ENCODE results near the gene SULT4A1. TPM values are rescaled to one million over a fixed set of nuclear protein-coding genes. Genes with fewer than 3 reads are reported as not detected.

Gene SULT4A1
- total and polyA plus RNA-seq, 4 donors: 0.08 to 0.37 TPM; not detected in 2

DNA sequence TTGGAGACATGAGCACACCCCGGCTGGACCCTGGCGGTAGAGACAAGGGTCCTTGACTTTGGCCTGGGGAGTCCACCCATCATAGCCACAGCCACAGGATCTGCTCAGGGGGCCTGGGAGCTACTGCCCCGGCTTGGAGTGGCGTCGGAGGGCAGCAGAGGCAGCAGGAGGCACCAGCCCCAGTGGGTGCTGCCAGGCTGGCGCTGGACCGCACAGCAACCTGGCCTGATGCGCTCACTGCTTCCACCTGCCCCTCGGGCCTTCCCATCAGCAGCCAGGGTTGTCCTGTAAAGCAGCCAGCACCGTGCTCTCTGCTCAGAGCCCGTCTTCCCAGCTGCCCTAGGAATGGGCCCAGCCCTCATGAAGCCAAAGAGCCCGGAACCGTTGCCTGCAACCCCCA lies 21.9 kb downstream of the SULT4A1 start (continued):
- no peak for TF ChIP-seq TAF1 (conservative IDR thresholded peaks at IDR 0.05)

GRCh38 chr22:43839781-43840180 lies 22.5 kb downstream of the SULT4A1 start:
- 64% methylated on average over 8 of the region's 8 CpGs for WGBS
- Histone ChIP-seq H3K4me3 (ENCODE audit: low read depth in 1 of 3, low read length in 3 of 3) (no peak overlapping the region), H3K4me1 (ENCODE audit: control insufficient read depth in 4 of 4, insufficient read depth in 4 of 4, low read length in 3 of 4) (no peaks in the 10 kb centered on the region), H3K27me3 (ENCODE audit: control insufficient read depth in 4 of 4, insufficient read depth in 4 of 4, low read length in 3 of 4) (no peaks in the 10 kb centered on the region), H3K9ac (ENCODE audit: low read depth in 1 of 2, low read length in 2 of 2) (no peak overlapping the region), H3K27ac (ENCODE audit: low read depth in 1 of 2, low read length in 2 of 2) (no peak overlapping the region), H3K36me3 (ENCODE audit: control insufficient read depth in 4 of 4, insufficient read depth in 3 of 4, low read depth in 1 of 4, low read length in 3 of 4) (no peaks in the 10 kb centered on the region), H3K9me3 (ENCODE audit: control insufficient read depth in 4 of 4, low read length in 3 of 4) (no peaks in the 10 kb centered on the region)
- TF ChIP-seq FOXA1 (IDR thresholded peaks at IDR 0.05): no peak
- TF ChIP-seq JUND (IDR thresholded peaks at IDR 0.05): no peak
- TF ChIP-seq SP1 (IDR thresholded peaks at IDR 0.05): no peak
- no peak for TF ChIP-seq HNF4G (IDR thresholded peaks at IDR 0.05)
- TF ChIP-seq, protein P1, sequence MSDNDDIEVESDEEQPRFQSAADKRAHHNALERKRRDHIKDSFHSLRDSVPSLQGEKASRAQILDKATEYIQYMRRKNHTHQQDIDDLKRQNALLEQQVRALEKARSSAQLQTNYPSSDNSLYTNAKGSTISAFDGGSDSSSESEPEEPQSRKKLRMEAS (IDR thresholded peaks at IDR 0.05): no peak
- no peak for TF ChIP-seq RXRA (IDR thresholded peaks at IDR 0.05)
- TF ChIP-seq EGR1 (IDR thresholded peaks at IDR 0.05; ENCODE audit: low read depth in 2 of 2): no peak
- no peak for TF ChIP-seq YY1 (IDR thresholded peaks at IDR 0.05)
- TF ChIP-seq RAD21 (IDR thresholded peaks at IDR 0.05): no peak
- TF ChIP-seq, protein P2, sequence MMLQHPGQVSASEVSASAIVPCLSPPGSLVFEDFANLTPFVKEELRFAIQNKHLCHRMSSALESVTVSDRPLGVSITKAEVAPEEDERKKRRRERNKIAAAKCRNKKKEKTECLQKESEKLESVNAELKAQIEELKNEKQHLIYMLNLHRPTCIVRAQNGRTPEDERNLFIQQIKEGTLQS (IDR thresholded peaks at IDR 0.05): no peak
- TF ChIP-seq ZBTB33 (IDR thresholded peaks at IDR 0.05): no peak
- TF ChIP-seq NR2F2 (IDR thresholded peaks at IDR 0.05): no peak
- TF ChIP-seq REST (IDR thresholded peaks at IDR 0.05): no peak
- TF ChIP-seq TAF1 (conservative IDR thresholded peaks at IDR 0.05): no peak
- TF ChIP-seq GABPA (IDR thresholded peaks at IDR 0.05 in 1 of 2, conservative IDR thresholded peaks at IDR 0.05 in 1 of 2): no peak
- no peak for TF ChIP-seq FOXA2 (IDR thresholded peaks at IDR 0.05)
- no peak for TF ChIP-seq HNF4A (conservative IDR thresholded peaks at IDR 0.05)
- no peak for TF ChIP-seq CTCF (IDR thresholded peaks at IDR 0.05; ENCODE audit: low read depth, low read length, missing input control)
- DNase-seq (ENCODE audit: low spot score): no peak

All from liver (tissue), 9 donors.